ENCODE results near the gene SEPTIN2. TPM values are rescaled to one million over a fixed set of nuclear protein-coding genes. Genes with fewer than 3 reads are reported as not detected.
"Not testable (repeated sequence)": the region's sequence is repeated elsewhere in the genome, so short reads cannot be mapped to it uniquely, and the experiment has no call there.

The SEPTIN2 gene
- polyA plus RNA-seq, 4 donors: 538 to 630 (median 566) TPM

DNA sequence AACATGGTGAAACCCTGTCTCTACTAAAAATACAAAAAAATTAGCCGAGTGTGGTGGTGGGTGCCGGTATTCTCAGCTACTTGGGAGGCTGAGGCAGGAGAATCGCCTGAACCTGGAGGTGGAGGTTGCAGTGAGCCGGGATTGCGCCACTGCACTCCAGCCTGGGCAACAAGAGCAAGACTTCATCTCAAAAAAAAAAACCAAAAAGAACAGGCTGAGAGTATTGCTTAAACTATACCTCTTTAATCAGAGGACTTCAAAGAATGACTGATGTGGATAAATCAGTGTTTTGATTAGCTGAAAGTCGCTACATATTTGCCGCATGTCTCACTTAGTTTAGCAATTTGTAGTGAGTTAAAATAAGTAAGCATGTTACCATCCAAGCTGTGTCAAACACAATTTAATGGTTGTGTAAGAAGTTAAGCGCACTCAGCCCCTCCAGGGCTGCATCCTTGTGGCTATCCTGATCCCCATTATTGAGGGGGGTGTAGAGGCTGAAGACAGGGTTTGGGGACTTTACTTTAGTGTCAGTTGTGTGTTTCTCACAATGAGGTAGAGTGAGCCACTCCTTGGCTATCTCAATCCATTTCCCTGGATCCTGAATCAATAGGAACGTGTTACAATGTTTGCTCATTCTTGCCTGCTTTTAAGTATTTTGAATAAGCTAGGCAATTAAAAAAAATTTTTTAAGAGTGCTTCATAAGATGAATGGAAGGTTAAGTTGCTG lies 29.4 kb downstream of the SEPTIN2 start:
- DNase-seq (ENCODE audit: low read depth in 4 of 4, low spot score in 2 of 4): no peak

DNA sequence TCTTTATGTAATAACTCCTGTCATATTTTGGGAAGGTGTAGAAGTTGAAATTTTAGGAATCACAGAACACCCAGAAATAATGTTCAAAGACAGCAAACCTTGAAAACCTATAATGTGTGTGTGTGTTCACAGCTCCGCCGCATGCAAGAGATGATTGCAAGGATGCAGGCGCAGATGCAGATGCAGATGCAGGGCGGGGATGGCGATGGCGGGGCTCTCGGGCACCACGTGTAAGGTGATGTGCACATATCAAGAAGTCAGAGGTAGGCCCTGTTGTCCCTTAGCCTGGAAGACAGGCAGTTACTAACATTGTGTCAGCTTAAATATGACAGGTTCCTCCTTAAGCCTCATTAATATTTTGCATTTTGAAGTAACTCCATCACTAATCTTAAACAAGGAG lies 34.2 kb downstream of the SEPTIN2 start:
- DNase-seq (ENCODE audit: low read depth in 4 of 4, low spot score in 2 of 4): no peak

DNA sequence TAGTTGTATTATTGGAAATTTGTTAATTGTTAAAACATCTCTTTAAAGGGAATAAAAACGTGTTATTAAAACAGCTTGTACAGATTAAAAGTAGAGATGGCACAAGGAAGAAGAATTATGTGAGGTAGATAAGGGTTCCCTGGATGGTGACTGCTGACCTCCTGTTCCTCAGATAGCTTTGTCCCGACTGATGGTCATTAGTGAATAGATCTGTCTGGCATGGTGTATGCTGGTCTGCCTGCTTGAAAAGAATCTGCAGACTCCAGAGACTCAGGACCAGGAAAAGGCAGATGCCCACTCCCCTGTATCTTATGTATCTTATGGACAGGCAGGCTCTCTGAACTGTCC lies 34.8 kb downstream of the SEPTIN2 start:
- no peak for DNase-seq (ENCODE audit: low read depth in 4 of 4, low spot score in 2 of 4)

DNA sequence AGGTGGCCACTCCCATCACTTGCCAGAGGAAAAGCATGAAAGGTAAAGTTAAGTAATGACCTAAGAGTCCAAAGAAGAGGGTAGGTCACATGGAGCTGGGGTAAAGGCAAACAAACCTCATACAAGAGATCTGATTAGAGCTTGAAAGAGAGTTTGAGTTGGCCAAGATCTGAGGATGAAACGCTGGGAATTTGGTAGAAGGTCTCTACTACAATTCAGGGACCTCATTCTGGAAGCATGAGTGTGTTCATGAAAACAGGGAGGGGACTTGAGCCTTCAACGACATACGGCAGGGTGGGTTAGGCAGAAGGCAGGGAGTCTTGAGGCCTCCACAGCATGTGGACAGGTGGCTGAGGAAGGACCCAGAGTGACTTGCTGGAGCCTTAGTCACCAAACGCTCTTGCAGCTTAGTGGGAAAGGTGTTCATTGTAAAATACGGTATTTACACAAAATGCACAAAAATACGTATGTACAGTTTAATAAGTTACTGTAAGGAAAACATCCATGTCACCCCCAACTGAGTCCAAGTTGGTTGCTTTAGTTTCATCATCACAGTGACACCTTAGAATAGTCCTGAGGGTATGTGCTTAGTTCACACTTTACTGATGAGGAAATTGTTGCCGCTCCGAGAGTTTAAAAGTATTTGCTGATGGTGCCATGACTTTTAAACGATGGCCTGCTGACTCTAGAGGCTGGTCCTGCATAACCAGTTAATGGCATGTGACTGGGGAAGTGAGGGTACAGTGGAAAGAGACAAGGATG lies 35.3 kb downstream of the SEPTIN2 start:
- no peak for DNase-seq (ENCODE audit: low read depth in 4 of 4, low spot score in 2 of 4)

DNA sequence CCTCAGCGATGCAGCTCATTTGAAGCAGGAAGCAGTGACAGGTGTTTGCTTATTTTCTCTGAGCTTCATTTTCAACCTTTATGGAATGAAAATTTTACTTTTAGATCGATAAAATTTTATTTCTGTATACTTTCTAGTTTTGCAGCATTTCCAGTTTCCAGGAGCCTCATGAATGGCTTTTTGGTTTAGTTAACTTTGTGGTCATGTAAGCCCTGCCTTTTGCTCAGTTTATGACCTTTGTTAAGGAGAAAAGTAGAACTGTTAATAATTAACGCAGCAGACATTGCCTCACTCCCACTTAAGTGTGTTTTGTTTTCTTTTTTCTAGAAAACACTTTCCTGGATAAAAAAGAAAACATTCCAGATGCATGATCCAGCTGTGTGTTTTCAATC lies 35.9 kb downstream of the SEPTIN2 start:
- DNase-seq (ENCODE audit: low read depth in 4 of 4, low spot score in 2 of 4): no peak

DNA sequence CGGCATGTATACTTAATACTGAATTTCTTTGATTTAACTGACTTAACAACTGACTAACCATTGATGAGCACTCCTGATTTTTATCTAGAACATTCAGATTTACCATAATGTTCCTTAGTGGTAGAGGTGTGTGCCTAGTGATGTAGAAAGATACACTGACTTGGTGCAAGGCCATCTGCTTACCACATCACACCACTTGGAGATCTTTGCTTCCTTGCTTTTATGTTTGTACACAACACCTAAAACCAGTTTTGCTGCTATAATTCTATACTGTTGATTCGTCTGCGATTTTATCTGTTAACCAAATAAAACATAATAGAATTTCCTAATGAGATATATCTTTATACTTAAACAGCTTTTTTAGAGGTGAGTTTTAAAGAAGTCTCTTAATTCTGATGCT lies 36.5 kb downstream of the SEPTIN2 start:
- DNase-seq (ENCODE audit: low read depth in 4 of 4, low spot score in 2 of 4): no peak

DNA sequence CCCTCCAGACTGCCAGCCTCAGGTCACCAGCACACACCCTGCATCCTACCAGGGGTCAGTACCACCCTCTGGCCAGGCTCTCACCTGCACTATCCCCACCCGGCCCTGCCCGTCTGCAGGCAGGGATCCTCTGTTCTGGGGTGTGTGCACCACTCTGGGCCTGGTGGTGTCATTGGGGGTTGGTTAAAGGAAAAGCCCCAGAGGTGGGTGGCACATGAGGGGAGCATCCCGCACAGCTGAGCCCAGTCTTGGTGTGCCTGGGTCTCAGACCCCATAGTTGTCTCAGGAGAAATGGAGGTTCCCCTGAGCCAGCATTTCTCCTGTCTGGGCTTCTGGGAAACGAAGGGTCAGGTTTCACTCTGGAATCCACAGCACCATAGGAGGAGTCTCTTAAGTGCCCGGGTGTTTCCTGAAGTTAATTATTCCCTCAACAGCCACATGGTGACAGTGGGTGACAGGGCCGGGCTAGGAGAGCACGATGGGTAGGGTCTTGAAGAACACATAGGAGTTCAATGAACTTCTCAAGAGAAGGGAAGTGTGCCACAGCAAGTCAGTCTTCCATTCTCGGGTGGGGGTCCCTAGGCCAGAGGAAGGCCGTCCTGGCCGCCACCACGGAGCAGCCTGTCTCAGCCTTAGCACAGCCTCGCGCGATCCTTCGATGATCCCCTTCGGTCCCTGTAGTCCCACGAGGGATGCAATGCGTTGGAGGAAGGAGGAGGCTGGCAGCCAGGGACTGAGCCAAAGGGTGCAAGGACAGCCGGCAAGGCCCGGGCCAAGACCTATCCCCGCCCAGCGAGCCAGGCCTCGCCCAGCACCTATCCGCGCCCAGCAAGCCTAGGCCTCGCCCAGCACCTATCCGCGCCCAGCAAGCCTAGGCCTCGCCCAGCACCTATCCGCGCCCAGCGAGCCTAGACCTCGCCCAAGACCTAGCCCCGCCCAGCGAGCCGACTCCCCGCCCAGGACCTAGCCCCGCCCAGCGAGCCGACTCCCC lies 39.2 kb downstream of the SEPTIN2 start:
- no peak for DNase-seq (ENCODE audit: low read depth in 4 of 4, low spot score in 2 of 4)

DNA sequence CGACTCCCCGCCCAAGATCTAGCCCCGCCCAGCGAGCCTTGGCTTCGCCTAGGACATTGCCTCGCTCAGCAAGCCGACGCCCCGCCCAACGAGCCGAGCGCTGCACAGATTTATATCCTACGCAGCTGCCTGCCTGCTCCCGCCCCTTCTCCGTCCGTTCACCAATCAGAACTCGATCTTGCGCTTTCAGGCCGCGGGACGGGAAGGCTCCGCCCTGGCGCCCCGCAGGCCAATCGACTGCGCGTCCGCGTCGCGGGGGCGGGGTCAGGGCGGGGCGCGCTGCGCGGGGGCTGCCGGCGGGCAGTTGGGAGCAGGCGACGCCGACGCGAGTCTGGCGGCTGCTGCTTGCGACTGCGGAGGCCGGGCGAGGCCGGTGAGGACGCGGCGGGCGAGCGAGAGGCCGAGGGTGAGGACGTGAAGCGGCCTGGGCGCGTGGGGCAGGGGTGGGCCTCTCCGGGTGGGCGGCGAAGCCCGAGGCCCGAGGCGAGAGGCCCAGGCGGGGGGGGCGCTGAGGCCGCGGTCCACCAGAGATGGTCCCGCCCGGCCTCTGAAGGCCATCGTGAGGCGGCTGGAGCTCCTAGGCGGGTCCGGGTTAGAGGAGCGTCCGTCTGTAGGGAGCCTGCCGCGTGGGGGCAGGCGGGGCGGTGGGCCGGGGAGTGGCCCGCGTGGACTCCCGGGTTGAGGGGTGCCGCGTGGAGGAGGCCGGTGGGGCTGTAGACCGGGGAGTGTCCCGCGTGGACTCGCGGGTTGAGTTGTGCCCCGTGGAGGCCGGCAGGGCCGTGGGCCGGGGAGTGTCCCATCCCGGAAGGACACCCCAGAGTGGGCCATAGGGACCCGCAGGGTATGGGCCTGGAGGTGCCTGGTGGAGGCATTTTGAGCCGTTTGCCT lies 40.5 kb downstream of the SEPTIN2 start, which contains the start of gene FARP2:
Gene FARP2, plus strand, starts transcription at position 303 of the 888 bp plus-strand sequence. CDS start 16,823 bp downstream, outside the sequence.
- peak; percentile 85 to 98 (median 97) for DNase-seq (ENCODE audit: low read depth in 4 of 4, low spot score in 2 of 4)

DNA sequence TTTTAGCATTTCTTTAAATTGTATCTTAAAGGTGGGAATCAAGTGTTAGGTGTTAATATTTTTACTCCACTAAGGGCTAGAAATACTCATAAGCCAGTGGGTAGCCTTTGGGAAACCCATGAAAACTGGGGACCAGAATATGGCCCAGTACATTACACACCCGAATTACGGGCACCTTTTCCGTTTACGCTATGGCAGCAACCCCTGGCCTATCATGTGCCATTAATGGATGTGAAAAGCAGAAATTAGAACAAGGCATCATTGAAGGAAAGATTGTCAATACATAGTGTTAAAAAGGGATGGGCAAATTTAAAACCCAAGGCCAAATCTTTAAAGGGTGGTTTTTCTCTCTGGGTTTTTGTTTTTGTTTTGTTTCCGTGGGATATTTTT lies 41.1 kb downstream of the SEPTIN2 start:
- no peak for DNase-seq (ENCODE audit: low read depth in 4 of 4, low spot score in 2 of 4)

DNA sequence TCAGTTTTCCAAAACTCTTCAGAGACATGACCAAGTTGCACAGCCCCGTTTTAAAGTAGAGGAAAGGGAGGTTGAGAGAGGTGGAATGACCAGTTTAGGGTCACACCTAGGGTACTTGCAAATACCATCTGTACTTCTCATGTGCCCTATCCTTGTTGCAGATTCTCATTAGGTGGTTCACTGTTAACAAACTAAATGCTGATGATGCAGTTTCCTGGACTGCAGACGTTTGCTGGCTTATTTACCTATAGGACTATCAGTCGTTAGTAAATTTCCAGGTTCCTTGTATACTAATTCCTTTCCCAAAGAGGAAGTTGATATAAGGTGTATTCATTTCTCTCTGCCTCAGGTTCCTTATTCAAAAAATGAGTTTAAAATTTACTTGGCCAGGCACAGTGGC lies 41.8 kb downstream of the SEPTIN2 start:
- no peak for DNase-seq (ENCODE audit: low read depth in 4 of 4, low spot score in 2 of 4)

DNA sequence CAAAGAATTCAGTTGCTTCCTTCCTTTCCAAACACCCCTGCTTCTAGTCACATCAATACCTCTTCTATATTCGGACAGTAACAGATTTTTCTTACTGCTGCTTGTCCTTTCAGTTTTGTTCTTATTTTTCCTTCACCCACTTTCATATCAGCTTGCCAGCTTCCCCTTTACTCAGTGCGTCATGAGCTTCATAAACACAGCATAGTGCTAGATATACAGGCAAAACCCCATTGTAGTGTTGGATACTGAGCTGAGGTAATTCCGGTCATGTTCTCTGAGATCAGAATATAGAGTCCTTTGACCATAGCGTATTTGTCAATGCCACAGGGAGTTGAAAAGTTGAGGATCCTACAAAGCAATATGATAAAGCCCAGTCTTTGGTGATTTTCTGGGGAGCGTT lies 42.7 kb downstream of the SEPTIN2 start:
- DNase-seq (ENCODE audit: low read depth in 4 of 4, low spot score in 2 of 4): no peak

DNA sequence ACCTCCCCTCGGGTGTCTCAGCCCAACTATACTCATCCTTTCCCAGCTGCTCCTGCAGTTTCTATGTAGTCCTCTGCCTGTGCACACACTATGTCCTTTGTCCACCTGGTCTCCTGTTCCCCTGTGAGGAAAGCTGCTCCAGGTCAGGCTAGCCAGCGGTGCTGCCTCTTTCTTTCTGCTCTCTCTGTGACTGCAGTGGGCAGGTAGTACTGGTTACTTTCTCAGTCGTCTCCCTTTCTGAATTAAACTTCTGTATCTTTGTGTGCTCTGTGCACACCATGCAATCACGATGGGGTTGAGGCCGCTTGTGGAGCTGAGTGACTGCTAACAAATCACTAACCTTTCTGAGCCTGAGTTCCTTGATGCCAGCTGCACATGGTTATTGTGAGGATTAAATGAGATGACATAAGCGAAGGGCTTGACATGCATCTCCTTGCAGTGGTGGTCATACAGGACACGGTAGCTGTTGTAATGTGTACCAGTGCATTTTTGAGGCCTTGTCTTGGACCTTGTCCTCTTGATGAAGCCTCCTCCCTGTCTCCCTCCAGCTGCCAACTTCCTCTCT lies 43.8 kb downstream of the SEPTIN2 start:
- no peak for DNase-seq (ENCODE audit: low read depth in 4 of 4, low spot score in 2 of 4)

DNA sequence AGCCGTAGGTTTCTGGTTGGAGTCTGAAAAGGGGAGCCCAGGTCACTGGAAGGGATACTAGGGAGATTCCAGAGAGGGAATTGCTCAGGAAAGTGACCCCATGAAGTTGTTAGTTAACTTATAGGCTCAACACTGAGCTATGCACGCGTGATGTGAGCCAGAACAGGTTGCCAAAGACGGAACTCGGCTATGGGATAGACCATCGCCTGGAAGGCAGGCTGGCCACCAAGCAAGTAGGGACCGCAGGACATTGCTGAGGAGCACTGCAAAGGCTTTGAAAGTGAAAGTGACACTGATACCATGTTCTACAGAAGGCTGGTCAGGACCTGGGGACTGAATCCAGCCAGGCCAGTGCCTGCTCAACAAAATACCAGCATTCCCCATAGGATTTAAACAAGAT lies 47.7 kb downstream of the SEPTIN2 start:
- DNase-seq (ENCODE audit: low read depth in 4 of 4, low spot score in 2 of 4): no peak

DNA sequence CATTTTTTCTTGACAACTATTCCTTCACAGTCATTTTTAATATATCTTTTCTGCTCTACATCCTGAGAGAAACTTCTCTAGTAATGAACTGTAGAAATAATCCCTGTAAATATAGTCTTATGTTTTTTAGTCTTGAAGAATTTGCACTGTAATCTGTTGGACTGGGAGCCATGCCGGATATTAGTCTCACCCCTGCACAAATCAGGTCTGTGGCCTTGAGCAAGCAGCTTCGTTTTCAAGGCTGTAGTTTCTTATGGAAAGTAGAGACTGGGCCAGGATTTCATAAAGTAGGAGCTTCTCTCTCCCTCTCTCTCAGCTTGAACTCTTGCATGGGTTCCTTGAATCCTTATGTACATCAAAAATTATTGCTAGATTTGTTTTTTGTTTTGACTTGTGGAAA lies 49.1 kb downstream of the SEPTIN2 start:
- no peak for DNase-seq (ENCODE audit: low read depth in 4 of 4, low spot score in 2 of 4)

DNA sequence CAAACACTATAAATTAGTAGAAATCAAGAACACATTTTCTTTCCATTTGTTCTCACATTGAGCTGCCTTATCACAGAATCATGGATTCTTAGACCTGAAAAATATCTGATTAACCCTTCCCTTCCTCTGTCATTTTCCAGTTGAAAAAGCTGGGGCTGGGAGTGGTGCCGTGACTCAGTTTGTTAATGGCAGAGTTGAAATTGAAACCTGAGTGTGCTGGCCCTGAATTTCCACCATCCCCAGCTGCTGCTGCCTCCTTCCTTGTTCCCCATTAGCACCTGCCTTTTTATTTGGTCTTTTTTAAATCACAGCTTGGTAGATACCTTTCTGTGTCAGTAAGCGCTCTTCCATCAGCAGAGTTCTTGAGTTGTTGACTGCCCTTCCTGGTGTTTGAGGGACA lies 51.0 kb downstream of the SEPTIN2 start:
- no peak for DNase-seq (ENCODE audit: low read depth in 4 of 4, low spot score in 2 of 4)

DNA sequence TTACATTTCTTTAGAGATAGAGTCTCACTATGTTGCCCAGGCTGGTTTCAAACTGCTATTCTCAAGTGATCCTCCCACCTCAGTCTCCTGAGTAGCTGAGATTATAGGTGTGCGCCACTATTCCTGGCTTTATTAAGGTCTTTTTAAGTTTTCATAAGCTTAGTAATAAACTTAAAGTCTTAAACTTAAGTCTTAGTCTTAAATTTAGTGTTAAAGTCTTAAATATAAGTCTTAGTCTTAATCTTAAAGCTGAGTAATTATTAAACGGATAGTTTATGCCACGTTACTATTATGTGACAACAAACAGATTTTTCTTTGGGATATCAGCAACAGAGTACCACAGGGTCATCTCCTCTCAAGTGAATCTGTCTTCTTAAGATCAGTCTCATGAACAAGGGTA lies 52.9 kb downstream of the SEPTIN2 start:
- no peak for DNase-seq (ENCODE audit: low read depth in 4 of 4, low spot score in 2 of 4)

DNA sequence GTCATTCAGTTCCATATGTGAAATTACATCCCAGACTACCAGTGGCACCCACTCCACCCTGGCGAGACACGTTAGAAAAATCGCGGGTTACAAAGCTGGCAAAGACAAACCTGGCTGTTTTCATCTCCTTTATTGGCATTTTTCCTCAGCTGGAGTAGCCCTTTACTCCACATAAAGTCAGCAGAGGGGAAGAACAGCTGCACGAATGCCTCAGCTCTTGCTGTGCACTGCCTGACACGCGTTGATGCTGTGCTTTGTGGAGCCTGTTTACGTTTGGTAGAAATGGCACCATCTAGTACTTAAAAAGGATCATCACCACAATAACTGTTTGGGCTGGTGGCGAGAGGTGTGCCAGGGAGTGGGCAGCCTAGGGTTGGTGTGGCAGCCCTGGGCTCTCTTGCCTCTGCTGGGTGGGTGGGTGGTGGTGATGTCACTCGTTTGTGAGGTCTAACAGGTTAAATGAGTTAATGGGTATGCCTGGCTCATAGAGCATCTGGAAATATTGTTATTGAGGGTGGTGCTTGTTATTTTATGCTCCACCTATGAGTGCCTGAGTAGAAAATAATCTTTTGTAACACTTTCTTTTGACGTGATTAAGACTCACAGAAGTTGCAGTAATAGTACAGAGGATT lies 56.8 kb downstream of the SEPTIN2 start:
- DNase-seq (ENCODE audit: low read depth in 4 of 4, low spot score in 2 of 4): no peak

DNA sequence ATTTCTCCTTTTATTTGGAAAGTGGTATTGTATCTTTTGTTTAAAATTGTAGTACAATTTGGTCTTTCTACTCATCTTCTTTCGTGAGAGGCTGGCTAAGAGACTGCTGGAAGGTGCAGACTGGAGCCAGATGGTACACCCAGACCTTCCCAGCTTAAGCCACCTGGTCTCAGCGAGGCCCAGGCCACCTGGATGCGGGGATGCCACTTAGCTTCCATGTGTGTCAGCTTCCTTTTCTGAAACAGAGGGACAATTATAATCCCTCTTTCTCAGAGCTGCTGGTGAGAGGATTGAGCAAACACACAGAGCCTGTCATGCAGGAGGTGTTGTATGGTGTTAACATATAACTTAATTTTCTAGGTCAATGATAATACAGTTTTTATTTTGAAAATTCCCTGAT lies 57.7 kb downstream of the SEPTIN2 start:
- DNase-seq (ENCODE audit: low read depth in 4 of 4, low spot score in 2 of 4): no peak

DNA sequence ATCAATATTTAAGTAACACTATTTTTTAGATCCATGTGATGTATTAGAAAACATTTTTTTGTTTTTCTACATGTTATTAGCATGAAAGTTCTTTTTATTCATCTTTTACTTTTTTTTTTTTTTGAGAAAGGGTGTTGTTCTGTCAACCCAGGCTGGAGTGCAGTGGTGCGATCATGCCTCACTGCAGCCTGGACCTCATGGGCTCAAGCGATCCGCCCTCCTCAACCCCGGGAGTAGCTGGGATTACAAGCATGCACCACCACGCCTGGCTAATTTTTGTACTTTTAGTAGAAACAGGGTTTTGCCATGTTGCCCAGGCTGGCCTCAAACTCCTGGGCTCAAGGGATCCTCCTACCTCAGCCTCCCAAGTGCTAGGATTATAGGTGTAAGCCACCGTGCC lies 58.2 kb downstream of the SEPTIN2 start:
- not testable (repeated sequence) for DNase-seq (ENCODE audit: low read depth in 4 of 4, low spot score in 2 of 4)
